Heart left ventricle (tissue), 16 donors: ENCODE measurements around the gene HERC4. TPM values are rescaled to one million over a fixed set of nuclear protein-coding genes. Genes with fewer than 3 reads are reported as not detected.

Source experiments
- ATAC-seq, 4 donors: fragments of 200-7000 bp; cut with Tn5 transposase; one replicate each; pipeline ENCODE4 v1.9.1; 2020 to 2022; ENCODE audit warnings: moderate library complexity in 4 of 4, mild to moderate bottlenecking in 3 of 4, moderate number of reproducible peaks in 1 of 4
- DNase-seq, 5 donors: peaks; one replicate each; pipeline ENCODE4 v3.0.0-alpha.2; 2020
- H3K27ac ChIP-seq, 12 donors: fragments of 200-600 bp; sonication (generic) in 4 of 12; one replicate each; pipeline versions ENCODE4 v1.5.0 to v1.8.0; 2016 to 2022; ENCODE audit warnings: mild to moderate bottlenecking in 2 of 12
- H3K27me3 ChIP-seq, 9 donors: fragments of 200-600 bp; sonication (generic) in 2 of 9; one replicate each; pipeline versions ENCODE4 v1.5.1 to v1.8.0; 2016 to 2022; ENCODE audit warnings: mild to moderate bottlenecking in 3 of 9
- H3K36me3 ChIP-seq, 9 donors: fragments of 200-600 bp; sonication (generic) in 2 of 9; one replicate each; pipeline versions ENCODE4 v1.5.0 to v1.8.0; 2018 to 2022; ENCODE audit warnings: mild to moderate bottlenecking in 2 of 9
- H3K4me1 ChIP-seq, 12 donors: fragments of 200-600 bp; sonication (generic) in 4 of 12; one replicate each; pipeline versions ENCODE4 v1.5.0 to v1.8.0; 2016 to 2022; ENCODE audit warnings: mild to moderate bottlenecking in 3 of 12
- H3K4me3 ChIP-seq, 12 donors: fragments of 200-600 bp; sonication (generic) in 4 of 12; one replicate each; pipeline versions ENCODE4 v1.5.0 to v1.8.0; 2017 to 2022; ENCODE audit warnings: mild to moderate bottlenecking in 9 of 12, moderate library complexity in 4 of 12
- H3K9me3 ChIP-seq, 12 donors: fragments of 200-600 bp; sonication (generic) in 4 of 12; one replicate each; pipeline versions ENCODE4 v1.5.0 to v1.8.0; 2016 to 2022; ENCODE audit warnings: mild to moderate bottlenecking in 1 of 12
- POLR2A ChIP-seq, 2 donors: fragments of 450-650 bp; IDR thresholded peaks; one replicate each; pipeline ENCODE4 v1.6.1; 2017; ENCODE audit warnings: antibody characterized with exemption in 2 of 2, mild to moderate bottlenecking in 2 of 2, moderate library complexity in 2 of 2
- WGBS, 4 donors: extraction: QIAGEN DNeasy Blood & Tissue Kit in 2 of 4; methylation state at CpG; one replicate each; pipeline versions ENCODE4 v1.1.5 to v1.1.7; 2013 to 2018; 5-methylcytosine and 5-hydroxymethylcytosine counted together
- intact Hi-C, 10 donors: fragments of 100-400 bp; cut with DNase I; formaldehyde crosslinking; loops; one replicate each; pipeline versions ENCODE4 v1.11.1 to v1.14.2; 2022
- polyA plus RNA-seq, 2 donors: library from polyadenylated mRNA; stranded (reverse); fragments of 200-250 nt; gene quantifications; one replicate each; pipeline ENCODE4 v1.2.3, GENCODE V29; 2013
- total RNA-seq, 9 donors: library from RNA; depleted of rRNA in 2 of 9; stranded (reverse); fragments of >200 nt in 2 of 9; fragmentation: NEBNext Ultra II Directional in 3 of 9; extraction: Animal tissue kit (Norgen Biotek cat#: 25700) in 3 of 9; gene quantifications; one replicate each; pipeline versions ENCODE4 v1.1.0 to v1.2.4, GENCODE V29; 2016 to 2023
- TF ChIP-seq, protein P1 (sequence below), 12 donors: fragments of 200-600 bp; sonication (generic) in 4 of 12; IDR thresholded peaks; one replicate each; pipeline versions ENCODE4 v1.5.0 to v1.8.0; 2018 to 2022; ENCODE audit warnings: antibody characterized with exemption in 12 of 12, mild to moderate bottlenecking in 5 of 12
- donor health status: ischemic (EF 13 %, LVEDD 7.1; RV severe dilation, severe dysfunction).
- donor health status: healthy with polysubstance abuse.
- donor health status: DM: no; HTN: yes; CAD: no.
- donor health status: DM: no; HTN: no; CAD: no.
- donor health status: ischemic (EF 25% LVEDD 6.9; RV normal size, moderate dysfunction).
- donor health status: ischemic (EF 25% LVEDD 5.7; RV mildly dilated, moderate dysfunction).
- donor health status: healthy.
- donor health status: DM: yes; HTN: yes; CAD: no.
- donor health status: ischemic (EF 35%, LVEDD 5.7; RV mildly dilated, moderate dysfunction).
- donor health status: nonischemic (EF 11% LVEDD 7.7; RV severe dilation, severe dysfunction).
- donor health status: DM: yes; HTN: yes; CAD: no.
- donor health status: PGD.
- donor health status: ischemic (EF 29% LVEDD 5.4; RV normal size, mild dysfunction).
- donor health status: nonischemic (EF 23%, LVEDD 6.1; RV moderate dilation, normal function).

HERC4 gene
- total and polyA plus RNA-seq, 11 donors: 11.7 to 39.4 (median 29.3) TPM

DNA sequence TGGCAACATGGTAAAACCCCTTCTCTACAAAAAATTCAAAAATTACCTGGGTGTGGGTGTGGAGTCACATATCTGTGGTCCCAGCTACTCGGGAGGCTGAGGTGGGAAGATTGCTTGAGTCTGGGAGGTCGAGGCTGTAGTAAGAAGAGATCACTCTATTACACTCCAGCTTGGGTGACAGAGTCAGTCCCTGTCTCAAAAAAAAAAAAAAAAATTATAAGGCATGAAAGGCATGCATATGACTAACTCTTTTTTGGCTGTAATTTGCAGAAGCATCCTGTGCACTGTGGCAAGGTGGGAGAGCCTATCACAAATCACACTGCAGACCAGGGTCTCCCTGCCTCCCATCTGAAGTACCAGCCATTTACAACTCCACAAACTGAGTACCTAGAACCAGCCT lies 20.1 kb upstream of the HERC4 start:
- Histone ChIP-seq H3K36me3 (no peaks in the 10 kb centered on the region), H3K4me3 (no peak overlapping the region), H3K27me3 (no peaks in the 10 kb centered on the region), H3K4me1 (peaks cover 0 to 19% (median 0%) of the 10 kb centered on the region in 12 donors), H3K9me3 (no peaks in the 10 kb centered on the region), H3K27ac (peak overlapping the region in 1 of 12 donors; percentile 15)
- no peak for TF ChIP-seq POLR2A (IDR thresholded peaks at IDR 0.05)
- TF ChIP-seq, protein P1, sequence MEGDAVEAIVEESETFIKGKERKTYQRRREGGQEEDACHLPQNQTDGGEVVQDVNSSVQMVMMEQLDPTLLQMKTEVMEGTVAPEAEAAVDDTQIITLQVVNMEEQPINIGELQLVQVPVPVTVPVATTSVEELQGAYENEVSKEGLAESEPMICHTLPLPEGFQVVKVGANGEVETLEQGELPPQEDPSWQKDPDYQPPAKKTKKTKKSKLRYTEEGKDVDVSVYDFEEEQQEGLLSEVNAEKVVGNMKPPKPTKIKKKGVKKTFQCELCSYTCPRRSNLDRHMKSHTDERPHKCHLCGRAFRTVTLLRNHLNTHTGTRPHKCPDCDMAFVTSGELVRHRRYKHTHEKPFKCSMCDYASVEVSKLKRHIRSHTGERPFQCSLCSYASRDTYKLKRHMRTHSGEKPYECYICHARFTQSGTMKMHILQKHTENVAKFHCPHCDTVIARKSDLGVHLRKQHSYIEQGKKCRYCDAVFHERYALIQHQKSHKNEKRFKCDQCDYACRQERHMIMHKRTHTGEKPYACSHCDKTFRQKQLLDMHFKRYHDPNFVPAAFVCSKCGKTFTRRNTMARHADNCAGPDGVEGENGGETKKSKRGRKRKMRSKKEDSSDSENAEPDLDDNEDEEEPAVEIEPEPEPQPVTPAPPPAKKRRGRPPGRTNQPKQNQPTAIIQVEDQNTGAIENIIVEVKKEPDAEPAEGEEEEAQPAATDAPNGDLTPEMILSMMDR (IDR thresholded peaks at IDR 0.05): no peak
- ATAC-seq (no peak), DNase-seq (no peak)
- intact Hi-C loops: no loop called here
- WGBS, 4 donors: 77 to 82% (median 79%) methylated on average over 2 of the region's 2 CpGs

DNA sequence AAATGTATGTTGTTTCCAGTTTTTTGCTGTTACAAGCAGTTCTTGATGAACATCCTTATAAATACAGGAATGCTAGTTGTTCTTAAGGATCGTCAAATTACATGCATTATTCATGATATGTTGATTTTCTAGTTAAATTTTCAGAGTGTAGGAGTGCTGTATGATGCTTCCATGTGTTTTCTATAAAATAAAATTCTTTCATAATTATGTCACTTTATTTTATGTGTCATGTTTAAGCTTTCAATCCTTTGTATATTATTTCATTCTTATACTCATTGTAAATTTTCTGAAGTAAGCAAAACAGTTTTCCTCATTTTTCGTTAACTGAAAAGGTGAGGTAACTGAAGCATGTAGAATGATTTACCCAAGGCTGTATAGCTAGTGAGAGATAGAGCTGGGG lies 17.4 kb upstream of the HERC4 start:
- WGBS, 4 donors: 92 to 97% (median 96%) methylated on average over 2 of the region's 2 CpGs

DNA sequence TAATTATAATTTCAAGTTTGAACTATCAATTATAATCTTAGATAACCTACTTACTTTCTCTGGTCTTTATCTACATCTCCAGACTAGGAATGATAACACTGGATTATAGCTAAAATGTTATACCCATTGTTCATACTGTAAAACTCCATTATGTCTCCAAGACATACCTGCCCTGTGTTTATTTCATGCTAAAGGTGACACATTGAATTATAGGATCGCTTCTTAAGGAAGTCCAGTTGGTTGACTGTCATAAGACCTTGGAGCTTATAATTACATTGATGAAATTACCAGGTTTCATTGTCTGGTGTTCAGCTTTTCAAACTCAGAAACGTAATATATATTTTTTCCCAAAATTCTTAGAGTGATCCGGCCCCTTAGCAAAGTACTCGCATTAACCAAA lies 15.5 kb upstream of the HERC4 start:
- peak overlapping the region in 1 of 12 donors; percentile 18 for H3K27ac ChIP-seq
- intact Hi-C loops: no loop called here
- TF ChIP-seq, protein P1 (IDR thresholded peaks at IDR 0.05): no peak
- no peak for TF ChIP-seq POLR2A (IDR thresholded peaks at IDR 0.05)
- DNase-seq (no peak), ATAC-seq (no peak)
- no peaks in the 10 kb centered on the region for H3K27me3 ChIP-seq
- 76 to 88% (median 78%) methylated on average over 4 of the region's 4 CpGs for WGBS, 4 donors
- no peaks in the 10 kb centered on the region for H3K9me3 ChIP-seq
- H3K4me1 ChIP-seq: peaks cover 0 to 11% (median 0%) of the 10 kb centered on the region in 12 donors
- no peaks in the 10 kb centered on the region for H3K36me3 ChIP-seq
- H3K4me3 ChIP-seq: no peak overlapping the region

More for the DNA sequence above, 17.4 kb upstream of the HERC4 start:
- H3K27me3 ChIP-seq: no peaks in the 10 kb centered on the region
- H3K9me3 ChIP-seq: no peaks in the 10 kb centered on the region
- TF ChIP-seq, protein P1 (IDR thresholded peaks at IDR 0.05): no peak
- no peak for TF ChIP-seq POLR2A (IDR thresholded peaks at IDR 0.05)
- peaks cover 0 to 5% (median 0%) of the 10 kb centered on the region in 12 donors for H3K4me1 ChIP-seq
- ATAC-seq (no peak), DNase-seq (no peak)
- no peak overlapping the region for H3K4me3 ChIP-seq
- intact Hi-C loops: no loop called here
- no peaks in the 10 kb centered on the region for H3K36me3 ChIP-seq
- no peak overlapping the region for H3K27ac ChIP-seq

DNA sequence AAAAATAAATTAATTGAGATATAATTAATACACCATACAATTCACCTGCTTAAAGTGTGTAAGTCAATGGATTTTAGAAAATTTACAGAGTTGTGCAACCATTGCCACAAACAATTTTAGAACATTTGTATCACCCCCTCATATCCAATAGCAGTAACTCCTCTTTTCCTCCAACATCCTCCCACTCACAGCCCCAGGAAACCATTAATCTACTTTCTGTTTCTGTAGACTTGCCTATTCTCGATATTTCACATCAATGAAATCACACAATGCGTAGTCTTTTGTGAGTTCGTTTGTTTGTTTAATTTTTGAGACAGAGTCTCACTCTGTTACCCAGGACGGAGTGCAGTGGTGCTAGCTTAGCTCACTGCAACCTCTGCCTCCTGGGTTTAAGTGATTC lies 13.7 kb upstream of the HERC4 start:
- H3K4me3 ChIP-seq: peak overlapping the region in 10 of 12 donors; percentile 3 to 56 (median 44)
- H3K4me1 ChIP-seq: peaks cover 0 to 17% (median 0%) of the 10 kb centered on the region in 12 donors
- no peak for TF ChIP-seq POLR2A (IDR thresholded peaks at IDR 0.05)
- TF ChIP-seq, protein P1 (IDR thresholded peaks at IDR 0.05): no peak
- DNase-seq: no peak
- WGBS, 4 donors: 42 to 65% (median 49%) methylated on average over 4 of the region's 4 CpGs
- peak in 1 of 4 donors; percentile 8 for ATAC-seq
- H3K27ac ChIP-seq: peak overlapping the region in 8 of 12 donors; percentile 24 to 87 (median 78)
- H3K27me3 ChIP-seq: no peaks in the 10 kb centered on the region
- H3K9me3 ChIP-seq: no peaks in the 10 kb centered on the region
- intact Hi-C loops: loop anchor here in 4 of 10 donors (5.0 to 10.0 kb wide), 2 partner anchors 69 to 216 kb away; no protein-coding TSS in a partner anchor
- H3K36me3 ChIP-seq: no peaks in the 10 kb centered on the region
